Measurements from ENCODE around the gene THYN1. TPM values are rescaled to one million over a fixed set of nuclear protein-coding genes. Genes with fewer than 3 reads are reported as not detected.

THYN1 gene
- total and polyA plus RNA-seq, 4 donors: 22.1 to 34.3 (median 26.0) TPM

- Histone ChIP-seq H3K4me3 (ENCODE audit: low read depth in 1 of 3, low read length in 3 of 3) (no peak overlapping the region), H3K27ac (ENCODE audit: low read depth in 1 of 2, low read length in 2 of 2) (no peak overlapping the region), H3K9me3 (ENCODE audit: control insufficient read depth in 4 of 4, low read length in 3 of 4) (no peaks in the 10 kb centered on the region), H3K36me3 (ENCODE audit: control insufficient read depth in 4 of 4, insufficient read depth in 3 of 4, low read depth in 1 of 4, low read length in 3 of 4) (peaks cover 4 to 31% (median 16%) of the 10 kb centered on the region in 4 donors), H3K9ac (ENCODE audit: low read depth in 1 of 2, low read length in 2 of 2) (no peak overlapping the region), H3K4me1 (ENCODE audit: control insufficient read depth in 4 of 4, insufficient read depth in 4 of 4, low read length in 3 of 4) (no peaks in the 10 kb centered on the region), H3K27me3 (ENCODE audit: control insufficient read depth in 4 of 4, insufficient read depth in 4 of 4, low read length in 3 of 4) (no peaks in the 10 kb centered on the region)
- WGBS: 95% methylated on average over 7 of the region's 7 CpGs
- no peak for DNase-seq (ENCODE audit: low spot score)
- no peak for TF ChIP-seq NR2F2 (IDR thresholded peaks at IDR 0.05)
- TF ChIP-seq, protein P1, sequence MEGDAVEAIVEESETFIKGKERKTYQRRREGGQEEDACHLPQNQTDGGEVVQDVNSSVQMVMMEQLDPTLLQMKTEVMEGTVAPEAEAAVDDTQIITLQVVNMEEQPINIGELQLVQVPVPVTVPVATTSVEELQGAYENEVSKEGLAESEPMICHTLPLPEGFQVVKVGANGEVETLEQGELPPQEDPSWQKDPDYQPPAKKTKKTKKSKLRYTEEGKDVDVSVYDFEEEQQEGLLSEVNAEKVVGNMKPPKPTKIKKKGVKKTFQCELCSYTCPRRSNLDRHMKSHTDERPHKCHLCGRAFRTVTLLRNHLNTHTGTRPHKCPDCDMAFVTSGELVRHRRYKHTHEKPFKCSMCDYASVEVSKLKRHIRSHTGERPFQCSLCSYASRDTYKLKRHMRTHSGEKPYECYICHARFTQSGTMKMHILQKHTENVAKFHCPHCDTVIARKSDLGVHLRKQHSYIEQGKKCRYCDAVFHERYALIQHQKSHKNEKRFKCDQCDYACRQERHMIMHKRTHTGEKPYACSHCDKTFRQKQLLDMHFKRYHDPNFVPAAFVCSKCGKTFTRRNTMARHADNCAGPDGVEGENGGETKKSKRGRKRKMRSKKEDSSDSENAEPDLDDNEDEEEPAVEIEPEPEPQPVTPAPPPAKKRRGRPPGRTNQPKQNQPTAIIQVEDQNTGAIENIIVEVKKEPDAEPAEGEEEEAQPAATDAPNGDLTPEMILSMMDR (IDR thresholded peaks at IDR 0.05; ENCODE audit: low read depth, low read length, missing input control): no peak
- no peak for TF ChIP-seq FOXA1 (IDR thresholded peaks at IDR 0.05)
- no peak for TF ChIP-seq FOXA2 (IDR thresholded peaks at IDR 0.05)
- TF ChIP-seq, protein P2, sequence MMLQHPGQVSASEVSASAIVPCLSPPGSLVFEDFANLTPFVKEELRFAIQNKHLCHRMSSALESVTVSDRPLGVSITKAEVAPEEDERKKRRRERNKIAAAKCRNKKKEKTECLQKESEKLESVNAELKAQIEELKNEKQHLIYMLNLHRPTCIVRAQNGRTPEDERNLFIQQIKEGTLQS (IDR thresholded peaks at IDR 0.05): no peak
- no peak for TF ChIP-seq JUND (IDR thresholded peaks at IDR 0.05)
Observed at GRCh38 chr11:134264966-134265764, 12.0 kb upstream of the THYN1 start.

DNA sequence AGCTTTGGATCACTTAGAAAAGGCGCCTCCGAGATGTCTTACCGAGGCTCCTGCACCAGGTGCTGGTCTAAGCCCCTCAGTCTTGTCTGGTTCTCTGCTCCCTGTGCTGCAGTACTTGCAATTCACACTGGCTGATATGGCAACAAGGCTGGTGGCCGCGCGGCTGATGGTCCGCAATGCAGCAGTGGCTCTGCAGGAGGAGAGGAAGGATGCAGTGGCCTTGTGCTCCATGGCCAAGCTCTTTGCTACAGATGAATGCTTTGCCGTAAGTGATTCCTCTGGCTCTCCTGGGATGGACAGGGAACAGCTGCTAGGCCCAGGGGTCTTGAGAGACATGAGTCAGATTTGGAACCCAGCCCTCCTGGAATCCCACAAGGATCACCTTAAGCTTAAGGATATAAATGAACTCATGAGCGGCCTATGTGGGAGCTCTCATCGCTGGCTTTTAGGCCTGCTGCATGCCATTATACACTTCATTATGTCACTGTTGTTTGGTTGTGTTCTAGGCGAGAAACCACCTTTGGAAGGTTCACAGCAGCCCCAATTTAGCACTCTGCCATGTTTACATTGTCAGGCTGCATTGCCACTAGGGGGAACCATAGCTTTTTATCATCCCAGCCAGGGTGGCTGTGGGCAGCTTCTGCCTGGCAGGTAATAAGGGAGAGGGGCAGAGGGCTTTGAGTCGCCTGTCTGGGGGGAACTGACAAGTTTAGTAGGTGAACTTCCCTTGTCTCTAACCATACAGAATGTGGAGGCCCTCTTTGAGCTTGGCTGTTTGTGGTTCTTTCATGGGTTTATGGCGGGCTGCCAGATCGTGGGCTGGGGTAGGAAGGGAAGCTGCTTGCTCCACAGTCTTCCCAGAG, 8.7 kb upstream of the THYN1 start:
- Histone ChIP-seq H3K4me1 (ENCODE audit: control insufficient read depth in 4 of 4, insufficient read depth in 4 of 4, low read length in 3 of 4) (no peaks in the 10 kb centered on the region), H3K27ac (ENCODE audit: low read depth in 1 of 2, low read length in 2 of 2) (no peak overlapping the region), H3K9me3 (ENCODE audit: control insufficient read depth in 4 of 4, low read length in 3 of 4) (no peaks in the 10 kb centered on the region), H3K27me3 (ENCODE audit: control insufficient read depth in 4 of 4, insufficient read depth in 4 of 4, low read length in 3 of 4) (no peaks in the 10 kb centered on the region), H3K36me3 (ENCODE audit: control insufficient read depth in 4 of 4, insufficient read depth in 3 of 4, low read depth in 1 of 4, low read length in 3 of 4) (peaks cover 6 to 51% (median 30%) of the 10 kb centered on the region in 4 donors), H3K9ac (ENCODE audit: low read depth in 1 of 2, low read length in 2 of 2) (no peak overlapping the region), H3K4me3 (ENCODE audit: low read depth in 1 of 3, low read length in 3 of 3) (no peak overlapping the region)
- WGBS: 92% methylated on average over 14 of the region's 14 CpGs
- TF ChIP-seq, protein P3, sequence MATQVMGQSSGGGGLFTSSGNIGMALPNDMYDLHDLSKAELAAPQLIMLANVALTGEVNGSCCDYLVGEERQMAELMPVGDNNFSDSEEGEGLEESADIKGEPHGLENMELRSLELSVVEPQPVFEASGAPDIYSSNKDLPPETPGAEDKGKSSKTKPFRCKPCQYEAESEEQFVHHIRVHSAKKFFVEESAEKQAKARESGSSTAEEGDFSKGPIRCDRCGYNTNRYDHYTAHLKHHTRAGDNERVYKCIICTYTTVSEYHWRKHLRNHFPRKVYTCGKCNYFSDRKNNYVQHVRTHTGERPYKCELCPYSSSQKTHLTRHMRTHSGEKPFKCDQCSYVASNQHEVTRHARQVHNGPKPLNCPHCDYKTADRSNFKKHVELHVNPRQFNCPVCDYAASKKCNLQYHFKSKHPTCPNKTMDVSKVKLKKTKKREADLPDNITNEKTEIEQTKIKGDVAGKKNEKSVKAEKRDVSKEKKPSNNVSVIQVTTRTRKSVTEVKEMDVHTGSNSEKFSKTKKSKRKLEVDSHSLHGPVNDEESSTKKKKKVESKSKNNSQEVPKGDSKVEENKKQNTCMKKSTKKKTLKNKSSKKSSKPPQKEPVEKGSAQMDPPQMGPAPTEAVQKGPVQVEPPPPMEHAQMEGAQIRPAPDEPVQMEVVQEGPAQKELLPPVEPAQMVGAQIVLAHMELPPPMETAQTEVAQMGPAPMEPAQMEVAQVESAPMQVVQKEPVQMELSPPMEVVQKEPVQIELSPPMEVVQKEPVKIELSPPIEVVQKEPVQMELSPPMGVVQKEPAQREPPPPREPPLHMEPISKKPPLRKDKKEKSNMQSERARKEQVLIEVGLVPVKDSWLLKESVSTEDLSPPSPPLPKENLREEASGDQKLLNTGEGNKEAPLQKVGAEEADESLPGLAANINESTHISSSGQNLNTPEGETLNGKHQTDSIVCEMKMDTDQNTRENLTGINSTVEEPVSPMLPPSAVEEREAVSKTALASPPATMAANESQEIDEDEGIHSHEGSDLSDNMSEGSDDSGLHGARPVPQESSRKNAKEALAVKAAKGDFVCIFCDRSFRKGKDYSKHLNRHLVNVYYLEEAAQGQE (IDR thresholded peaks at IDR 0.05): no peak
- TF ChIP-seq RXRA (IDR thresholded peaks at IDR 0.05): no peak
- TF ChIP-seq, protein P1 (IDR thresholded peaks at IDR 0.05; ENCODE audit: low read depth, low read length, missing input control): peak; percentile 52
- TF ChIP-seq TAF1 (conservative IDR thresholded peaks at IDR 0.05): no peak
- TF ChIP-seq, protein P4, sequence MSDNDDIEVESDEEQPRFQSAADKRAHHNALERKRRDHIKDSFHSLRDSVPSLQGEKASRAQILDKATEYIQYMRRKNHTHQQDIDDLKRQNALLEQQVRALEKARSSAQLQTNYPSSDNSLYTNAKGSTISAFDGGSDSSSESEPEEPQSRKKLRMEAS (IDR thresholded peaks at IDR 0.05): no peak
- TF ChIP-seq FOXA2 (IDR thresholded peaks at IDR 0.05): peak; percentile 89
- peak; percentile 75 for TF ChIP-seq FOXA1 (IDR thresholded peaks at IDR 0.05)
- no peak for TF ChIP-seq JUND (IDR thresholded peaks at IDR 0.05)
- TF ChIP-seq EGR1 (IDR thresholded peaks at IDR 0.05; ENCODE audit: low read depth in 2 of 2): no peak
- no peak for TF ChIP-seq HNF4A (conservative IDR thresholded peaks at IDR 0.05)
- TF ChIP-seq NR2F2 (IDR thresholded peaks at IDR 0.05): no peak
- no peak for TF ChIP-seq GABPA (IDR thresholded peaks at IDR 0.05 in 1 of 2, conservative IDR thresholded peaks at IDR 0.05 in 1 of 2)
- no peak for TF ChIP-seq YY1 (IDR thresholded peaks at IDR 0.05)
- peak; percentile 70 to 81 for TF ChIP-seq RAD21 (IDR thresholded peaks at IDR 0.05)
- TF ChIP-seq, protein P5, sequence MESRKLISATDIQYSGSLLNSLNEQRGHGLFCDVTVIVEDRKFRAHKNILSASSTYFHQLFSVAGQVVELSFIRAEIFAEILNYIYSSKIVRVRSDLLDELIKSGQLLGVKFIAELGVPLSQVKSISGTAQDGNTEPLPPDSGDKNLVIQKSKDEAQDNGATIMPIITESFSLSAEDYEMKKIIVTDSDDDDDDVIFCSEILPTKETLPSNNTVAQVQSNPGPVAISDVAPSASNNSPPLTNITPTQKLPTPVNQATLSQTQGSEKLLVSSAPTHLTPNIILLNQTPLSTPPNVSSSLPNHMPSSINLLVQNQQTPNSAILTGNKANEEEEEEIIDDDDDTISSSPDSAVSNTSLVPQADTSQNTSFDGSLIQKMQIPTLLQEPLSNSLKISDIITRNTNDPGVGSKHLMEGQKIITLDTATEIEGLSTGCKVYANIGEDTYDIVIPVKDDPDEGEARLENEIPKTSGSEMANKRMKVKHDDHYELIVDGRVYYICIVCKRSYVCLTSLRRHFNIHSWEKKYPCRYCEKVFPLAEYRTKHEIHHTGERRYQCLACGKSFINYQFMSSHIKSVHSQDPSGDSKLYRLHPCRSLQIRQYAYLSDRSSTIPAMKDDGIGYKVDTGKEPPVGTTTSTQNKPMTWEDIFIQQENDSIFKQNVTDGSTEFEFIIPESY (IDR thresholded peaks at IDR 0.05): no peak
- no peak for TF ChIP-seq SP1 (IDR thresholded peaks at IDR 0.05)
- no peak for DNase-seq (ENCODE audit: low spot score)

All from liver (tissue), 9 donors.